Measurements from ENCODE around the gene CA5A.
"Not testable (repeated sequence)": the region's sequence is repeated elsewhere in the genome, so short reads cannot be mapped to it uniquely, and the experiment has no call there.

GRCh38 chr16:87865902-87866555, 70.3 kb downstream of the CA5A start:
- TF ChIP-seq POLR2A, CTCF (IDR thresholded peaks at IDR 0.05): not testable (repeated sequence)

Measured in heart left ventricle (tissue), 13 donors.